Hepatocyte (in vitro differentiated cells): ENCODE data around the gene SLAMF9.

Source experiments
- EZH2 ChIP-seq: fragments of 200-600 bp; sonication (generic); IDR thresholded peaks from 2 replicates; pipeline ENCODE4 v1.6.1; 2016; ENCODE audit warnings: antibody characterized with exemption, mild to moderate bottlenecking, borderline replicate concordance
- EZH2phosphoT487 ChIP-seq: fragments of 200-600 bp; sonication (generic); IDR thresholded peaks from one replicate; pipeline ENCODE4 v1.6.1; 2018; ENCODE audit warnings: antibody characterized with exemption, mild to moderate bottlenecking, low read depth, moderate library complexity; ENCODE audit not compliant: unreplicated experiment, severe bottlenecking
- TF ChIP-seq, protein P1 (sequence below): fragments of 200-600 bp; sonication (generic); IDR thresholded peaks from 2 replicates; pipeline ENCODE4 v1.5.1; 2016; ENCODE audit warnings: antibody characterized with exemption, mild to moderate bottlenecking; ENCODE audit not compliant: poor library complexity

DNA sequence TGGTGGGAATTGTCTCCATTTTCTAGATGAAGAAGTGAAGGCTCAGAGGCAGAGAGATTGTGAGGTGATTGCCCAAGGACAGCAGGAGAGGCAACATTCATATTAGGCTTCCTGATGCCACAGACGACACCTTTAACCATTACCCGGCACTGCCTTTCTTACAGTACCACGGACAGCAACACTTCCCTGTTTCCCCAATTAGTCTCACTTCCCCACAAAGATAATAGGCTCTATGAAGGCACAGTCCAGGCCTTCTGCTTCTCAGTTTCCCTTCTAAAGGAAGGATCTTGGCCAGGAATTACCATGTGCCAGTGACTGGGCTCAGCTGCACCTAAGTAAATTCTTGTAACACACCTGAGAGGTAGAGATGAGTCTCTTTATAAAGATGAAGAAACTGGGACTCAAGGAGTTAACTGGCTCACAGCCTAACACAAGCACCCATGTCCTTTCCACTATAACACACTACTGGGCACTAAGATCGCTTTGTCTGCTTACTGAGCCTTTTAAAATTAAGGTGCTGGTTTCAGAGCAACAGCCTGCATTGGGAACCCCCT is 18.2 kb downstream of the SLAMF9 start:
- TF ChIP-seq, protein P1, sequence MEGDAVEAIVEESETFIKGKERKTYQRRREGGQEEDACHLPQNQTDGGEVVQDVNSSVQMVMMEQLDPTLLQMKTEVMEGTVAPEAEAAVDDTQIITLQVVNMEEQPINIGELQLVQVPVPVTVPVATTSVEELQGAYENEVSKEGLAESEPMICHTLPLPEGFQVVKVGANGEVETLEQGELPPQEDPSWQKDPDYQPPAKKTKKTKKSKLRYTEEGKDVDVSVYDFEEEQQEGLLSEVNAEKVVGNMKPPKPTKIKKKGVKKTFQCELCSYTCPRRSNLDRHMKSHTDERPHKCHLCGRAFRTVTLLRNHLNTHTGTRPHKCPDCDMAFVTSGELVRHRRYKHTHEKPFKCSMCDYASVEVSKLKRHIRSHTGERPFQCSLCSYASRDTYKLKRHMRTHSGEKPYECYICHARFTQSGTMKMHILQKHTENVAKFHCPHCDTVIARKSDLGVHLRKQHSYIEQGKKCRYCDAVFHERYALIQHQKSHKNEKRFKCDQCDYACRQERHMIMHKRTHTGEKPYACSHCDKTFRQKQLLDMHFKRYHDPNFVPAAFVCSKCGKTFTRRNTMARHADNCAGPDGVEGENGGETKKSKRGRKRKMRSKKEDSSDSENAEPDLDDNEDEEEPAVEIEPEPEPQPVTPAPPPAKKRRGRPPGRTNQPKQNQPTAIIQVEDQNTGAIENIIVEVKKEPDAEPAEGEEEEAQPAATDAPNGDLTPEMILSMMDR: no peak
- TF ChIP-seq EZH2phosphoT487: no peak
- TF ChIP-seq EZH2: no peak
